ENCODE results near the gene SFN.
"Not testable (repeated sequence)": the region's sequence is repeated elsewhere in the genome, so short reads cannot be mapped to it uniquely, and the experiment has no call there.

SFN gene

DNA sequence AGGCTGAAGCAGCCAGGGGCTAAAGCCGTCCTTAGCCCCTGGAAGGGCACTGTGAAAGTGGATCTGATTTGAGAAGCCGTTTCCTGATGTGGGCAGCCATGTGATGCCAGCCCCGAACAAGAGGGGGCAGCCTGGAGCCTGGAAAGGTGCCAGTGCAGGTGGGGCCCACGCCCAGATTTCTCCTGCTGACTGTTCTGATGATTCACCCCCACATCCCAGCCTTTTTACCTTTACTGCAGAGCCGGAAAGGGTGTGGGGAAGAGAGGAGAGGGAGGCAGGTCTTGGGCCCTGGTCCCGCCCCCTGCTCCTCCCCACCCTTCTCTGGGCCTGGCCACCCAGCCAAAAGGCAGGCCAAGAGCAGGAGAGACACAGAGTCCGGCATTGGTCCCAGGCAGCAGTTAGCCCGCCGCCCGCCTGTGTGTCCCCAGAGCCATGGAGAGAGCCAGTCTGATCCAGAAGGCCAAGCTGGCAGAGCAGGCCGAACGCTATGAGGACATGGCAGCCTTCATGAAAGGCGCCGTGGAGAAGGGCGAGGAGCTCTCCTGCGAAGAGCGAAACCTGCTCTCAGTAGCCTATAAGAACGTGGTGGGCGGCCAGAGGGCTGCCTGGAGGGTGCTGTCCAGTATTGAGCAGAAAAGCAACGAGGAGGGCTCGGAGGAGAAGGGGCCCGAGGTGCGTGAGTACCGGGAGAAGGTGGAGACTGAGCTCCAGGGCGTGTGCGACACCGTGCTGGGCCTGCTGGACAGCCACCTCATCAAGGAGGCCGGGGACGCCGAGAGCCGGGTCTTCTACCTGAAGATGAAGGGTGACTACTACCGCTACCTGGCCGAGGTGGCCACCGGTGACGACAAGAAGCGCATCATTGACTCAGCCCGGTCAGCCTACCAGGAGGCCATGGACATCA lies at the start of gene SFN:
Gene SFN (plus strand): TSS at position 369 of the 904 bp plus-strand sequence. CDS start 64 bp downstream, at position 433.
- DNase-seq (ENCODE audit: low read depth in 2 of 2) = no peak

DNA sequence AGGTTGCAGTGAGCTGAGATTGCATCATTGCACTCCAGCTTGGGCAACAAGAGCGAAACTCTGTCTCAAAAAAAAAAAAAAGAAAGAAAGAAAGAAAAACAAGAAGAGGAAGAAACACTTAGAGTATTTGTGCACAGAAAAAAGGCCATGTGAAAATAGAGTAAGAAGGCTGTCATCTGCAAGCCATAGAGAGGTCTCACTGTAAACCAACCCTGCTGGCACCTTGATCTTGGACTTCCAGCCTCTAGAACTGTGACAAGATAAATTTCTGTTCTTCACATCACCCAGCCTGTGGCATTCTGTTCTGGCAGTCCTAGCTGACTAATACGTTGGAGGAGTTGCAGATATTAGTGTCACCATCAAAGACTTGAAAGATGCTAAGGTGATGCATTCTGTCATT lies 48.6 kb upstream of the SFN start:
- no peak for DNase-seq (ENCODE audit: low read depth in 2 of 2)

DNA sequence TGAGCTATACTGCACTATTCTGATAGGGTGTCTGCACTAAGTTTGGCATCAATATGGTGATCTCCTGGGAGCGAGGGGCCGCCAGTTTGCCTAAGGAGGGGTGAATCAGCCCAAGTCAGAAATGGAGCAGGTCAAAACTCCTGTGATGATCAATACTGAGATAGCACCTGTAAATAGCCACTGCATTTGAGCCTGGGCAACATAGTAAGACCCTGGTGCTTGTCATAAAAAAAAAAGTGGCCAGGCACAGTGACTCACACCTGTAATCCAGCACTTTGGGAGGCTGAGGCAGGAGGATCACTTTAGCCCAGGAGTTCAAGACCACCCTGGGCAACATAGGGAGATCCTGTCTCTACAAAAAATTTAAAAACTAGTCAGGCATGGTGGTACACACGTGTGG lies 48.1 kb upstream of the SFN start:
- DNase-seq (ENCODE audit: low read depth in 2 of 2) = no peak

DNA sequence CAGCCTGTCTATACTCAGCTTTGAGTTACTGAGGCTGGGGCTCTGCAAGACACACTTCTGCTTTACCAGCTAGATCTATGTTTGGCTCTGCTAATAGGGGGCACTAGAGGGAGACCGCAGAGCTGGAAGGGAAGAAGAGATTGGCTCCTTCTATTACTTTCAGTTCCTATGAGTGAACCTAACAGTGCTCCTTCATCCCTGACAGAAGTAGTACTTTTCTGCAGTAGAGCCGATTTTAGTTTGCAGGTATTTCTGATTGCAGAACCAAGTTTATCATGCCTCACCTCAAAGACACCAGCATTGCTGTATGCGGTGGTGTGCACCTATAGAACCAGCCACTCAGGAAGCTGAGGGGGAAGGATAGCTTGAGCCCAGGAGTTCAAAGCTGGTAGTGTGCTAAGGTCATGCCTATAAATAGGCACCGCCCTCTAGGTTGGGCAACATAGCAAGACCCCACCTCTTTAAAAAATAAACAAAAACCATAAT lies 42.1 kb upstream of the SFN start:
- no peak for DNase-seq (ENCODE audit: low read depth in 2 of 2)

DNA sequence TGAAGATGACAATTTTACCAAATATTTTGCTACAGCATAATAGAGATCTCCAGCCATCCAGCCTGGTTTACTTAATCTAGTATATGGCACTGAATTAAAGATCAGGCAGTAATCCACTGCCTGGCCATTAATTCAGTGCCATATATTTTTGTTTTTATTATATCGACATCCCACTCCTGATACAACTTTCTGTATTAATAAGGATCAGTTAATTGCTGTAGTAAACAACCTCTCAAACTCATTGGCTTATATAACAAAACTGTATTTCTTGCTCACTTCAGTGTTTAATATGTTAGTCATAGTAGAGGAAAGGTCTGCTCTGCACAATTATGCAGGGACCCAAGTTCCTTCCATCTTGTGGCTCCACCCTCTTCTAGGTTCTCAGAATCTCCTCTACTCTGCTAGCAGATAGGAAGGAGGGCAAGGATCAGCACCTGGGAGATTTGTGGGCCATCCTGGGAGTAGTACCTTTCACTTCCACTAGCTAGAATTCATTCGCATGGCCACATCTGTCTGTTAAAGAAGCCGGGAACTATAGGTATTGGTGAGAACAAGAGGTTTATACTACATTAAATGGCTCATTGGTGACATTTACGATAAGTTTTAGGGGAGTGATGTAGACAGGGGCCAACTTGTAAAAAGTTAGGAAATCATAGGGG lies 40.1 kb upstream of the SFN start:
- no peak for DNase-seq (ENCODE audit: low read depth in 2 of 2)

DNA sequence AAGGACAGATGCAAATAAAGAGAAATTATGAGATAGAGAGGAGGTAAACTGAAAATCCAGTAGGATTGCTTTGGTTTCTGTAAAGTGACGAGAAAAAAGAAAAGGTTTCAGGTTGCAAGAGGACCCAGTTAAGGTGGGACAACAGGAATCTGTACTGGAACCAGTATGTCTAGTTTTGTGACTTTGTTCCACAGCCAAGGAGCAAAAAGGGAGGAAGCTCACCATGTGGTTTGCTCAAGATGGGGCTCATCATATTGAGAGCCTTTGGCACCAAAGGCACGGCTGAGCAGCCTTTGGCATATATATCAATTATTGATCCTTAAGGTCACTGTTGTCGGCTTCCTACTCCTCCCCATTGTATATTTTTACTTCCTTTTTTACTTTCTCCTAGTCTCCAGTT lies 38.2 kb upstream of the SFN start:
- no peak for DNase-seq (ENCODE audit: low read depth in 2 of 2)

DNA sequence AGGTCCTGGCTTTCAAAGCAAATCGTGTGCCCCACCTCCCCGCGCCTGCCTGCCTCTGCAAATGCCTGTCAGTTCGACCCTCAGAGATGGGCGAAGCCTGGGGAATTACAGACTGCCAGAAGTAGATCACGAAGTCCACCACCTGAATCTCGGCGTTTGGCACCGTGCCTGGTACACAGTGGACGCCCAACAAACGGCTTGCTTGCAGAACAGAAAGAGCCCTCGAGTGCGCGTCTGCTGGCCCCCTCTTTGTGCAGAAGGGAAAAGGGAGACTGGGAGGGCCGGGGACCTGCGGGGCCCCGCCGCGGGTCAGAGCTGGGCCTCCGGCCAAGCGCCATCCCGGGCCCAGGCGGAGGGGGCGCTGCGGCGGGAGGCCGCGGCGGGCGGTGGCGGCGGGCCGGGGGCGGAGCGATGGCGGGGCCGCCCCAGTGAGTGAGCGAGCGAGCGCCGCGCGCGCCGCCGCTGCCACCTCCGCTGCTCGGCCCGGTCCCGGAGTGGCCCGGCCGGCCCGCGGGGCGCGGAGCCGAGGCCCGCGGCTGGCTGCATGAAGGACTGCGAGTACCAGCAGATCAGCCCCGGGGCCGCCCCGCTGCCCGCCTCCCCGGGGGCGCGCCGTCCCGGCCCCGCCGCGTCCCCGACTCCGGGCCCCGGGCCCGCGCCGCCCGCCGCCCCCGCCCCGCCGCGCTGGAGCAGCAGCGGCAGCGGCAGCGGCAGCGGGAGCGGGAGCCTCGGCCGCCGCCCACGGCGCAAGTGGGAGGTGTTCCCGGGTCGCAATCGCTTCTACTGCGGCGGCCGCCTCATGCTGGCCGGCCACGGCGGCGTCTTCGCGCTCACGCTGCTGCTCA lies 36.5 kb upstream of the SFN start, which contains the start of gene ZDHHC18:
Gene ZDHHC18 (plus strand): TSS at position 428 of the 845 bp plus-strand sequence. CDS start 117 bp downstream, at position 545.
- DNase-seq (ENCODE audit: low read depth in 2 of 2) = peak; percentile 42 to 48

DNA sequence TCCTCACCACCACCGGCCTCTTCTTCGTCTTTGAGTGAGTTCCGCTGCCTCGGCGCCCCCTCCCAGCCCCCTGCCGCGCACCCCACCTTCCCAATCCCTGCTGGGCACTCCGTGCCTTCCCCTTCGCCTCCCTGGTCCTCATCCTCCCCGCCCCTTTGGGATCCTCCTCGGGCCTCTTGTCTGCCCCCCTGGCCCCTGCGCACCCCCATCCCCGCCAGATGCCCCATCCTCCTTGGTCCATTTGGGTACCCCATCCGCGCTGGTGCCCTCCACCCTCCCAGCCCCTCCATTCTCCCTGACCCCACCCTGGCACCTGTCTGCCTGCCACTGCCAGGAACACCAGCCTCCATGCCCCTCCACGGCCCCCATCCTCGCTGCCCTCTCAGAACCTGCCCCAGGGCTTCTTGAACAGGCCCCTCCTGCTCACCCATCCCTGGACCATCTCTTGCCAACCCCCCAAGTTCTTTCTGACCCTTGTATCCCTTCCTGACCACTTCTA lies 35.8 kb upstream of the SFN start:
- no peak for DNase-seq (ENCODE audit: low read depth in 2 of 2)

DNA sequence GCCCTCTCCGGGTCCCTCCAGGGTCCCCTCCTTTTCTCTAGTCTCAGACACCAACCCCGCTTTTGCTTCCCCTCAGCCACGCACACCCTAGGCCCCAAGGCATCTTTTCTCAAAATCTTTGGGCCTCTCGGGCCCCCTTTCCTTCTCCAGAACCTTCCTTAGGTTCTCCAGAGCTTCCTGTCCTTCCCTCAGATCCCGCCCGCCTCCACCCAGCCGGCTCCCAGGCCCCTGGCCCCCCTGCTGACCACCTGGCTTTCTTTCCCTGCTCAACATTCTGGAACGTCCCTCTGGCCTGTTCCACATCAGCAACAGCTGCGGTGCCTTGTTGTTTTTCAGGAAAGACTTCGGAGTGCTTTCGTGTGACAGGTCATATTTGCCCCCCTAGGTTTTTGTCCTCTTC lies 35.3 kb upstream of the SFN start:
- no peak for DNase-seq (ENCODE audit: low read depth in 2 of 2)

DNA sequence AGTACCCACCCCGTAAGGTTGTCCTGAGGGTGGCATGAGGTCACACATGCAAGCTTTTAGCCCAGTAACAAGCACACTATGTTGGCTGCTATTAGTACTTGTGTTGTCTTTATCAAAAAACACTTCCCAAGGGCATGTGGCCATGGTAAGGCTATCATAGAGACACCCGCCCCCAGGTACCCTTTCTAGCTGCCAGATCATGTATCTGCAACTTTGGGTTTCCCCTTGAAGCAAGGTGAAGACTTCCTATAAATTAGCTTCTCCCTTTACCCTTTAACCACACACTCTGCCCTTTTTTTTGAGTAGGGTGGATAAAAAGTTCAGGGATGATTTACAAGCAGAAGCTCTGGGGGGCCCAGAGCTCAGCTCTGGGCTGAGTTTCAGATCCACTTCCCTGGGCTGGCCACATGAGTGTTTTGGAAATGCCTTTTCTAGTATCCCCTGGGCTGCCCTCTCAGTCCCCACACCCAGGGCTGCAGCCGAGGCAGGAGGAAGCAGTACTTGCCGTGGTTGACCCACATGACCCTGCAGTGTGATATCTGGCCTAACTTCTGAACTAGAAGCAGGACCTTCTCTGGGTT lies 34.4 kb upstream of the SFN start:
- DNase-seq (ENCODE audit: low read depth in 2 of 2) = no peak

DNA sequence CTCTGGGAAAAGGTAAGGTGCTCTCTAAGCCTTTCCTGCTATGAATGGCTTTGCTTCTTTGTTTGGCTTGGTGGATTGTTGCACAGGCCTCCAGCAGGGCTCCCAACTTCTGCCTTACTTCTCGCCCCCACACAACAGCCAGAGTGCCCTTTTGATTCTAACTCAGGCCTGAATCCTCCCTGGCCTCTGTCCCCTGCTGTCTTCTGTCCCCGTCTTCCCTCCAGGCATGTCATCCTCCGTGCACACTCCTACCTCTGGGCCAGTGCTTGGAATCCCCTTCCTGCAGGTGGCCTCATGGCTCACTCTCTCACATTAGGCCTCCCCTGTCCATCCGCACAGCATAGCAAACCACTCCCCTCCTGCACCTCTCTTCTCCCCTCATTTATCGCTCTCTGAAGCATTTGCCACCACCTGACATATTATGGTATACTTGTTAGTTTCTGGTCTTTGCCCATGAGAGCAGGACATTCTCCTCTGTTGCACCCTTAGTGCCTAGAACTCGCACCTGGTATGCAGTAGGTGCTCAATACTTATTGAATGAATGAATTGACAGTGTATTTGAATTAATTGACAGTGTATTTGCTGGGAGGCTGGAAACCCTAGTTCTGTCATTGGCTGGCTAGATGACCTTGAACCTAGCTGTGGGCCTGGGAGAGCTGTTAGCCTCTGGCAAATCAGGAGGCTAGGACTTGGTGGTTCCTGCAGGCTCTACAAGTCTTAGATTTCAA lies 33.6 kb upstream of the SFN start:
- DNase-seq (ENCODE audit: low read depth in 2 of 2) = no peak

DNA sequence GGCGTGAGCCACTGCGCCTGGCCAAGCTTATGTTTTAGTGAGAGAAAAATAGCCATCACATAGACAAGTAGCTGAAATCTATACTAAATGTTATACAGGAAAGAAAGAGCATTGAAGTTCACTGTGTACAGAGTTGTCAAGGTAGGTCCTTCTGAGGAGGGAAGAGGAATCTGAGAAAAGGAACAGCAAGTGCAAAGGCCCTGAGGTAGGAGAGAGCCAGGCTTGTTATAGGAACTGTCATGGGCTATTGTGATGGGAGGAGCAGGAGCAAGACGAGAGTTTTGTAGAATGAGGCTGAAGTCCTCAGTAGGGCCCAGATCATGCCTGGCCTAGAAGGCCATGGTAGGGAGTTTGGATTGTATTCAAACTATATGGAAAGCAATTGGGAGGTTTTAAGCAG lies 31.9 kb upstream of the SFN start:
- no peak for DNase-seq (ENCODE audit: low read depth in 2 of 2)

DNA sequence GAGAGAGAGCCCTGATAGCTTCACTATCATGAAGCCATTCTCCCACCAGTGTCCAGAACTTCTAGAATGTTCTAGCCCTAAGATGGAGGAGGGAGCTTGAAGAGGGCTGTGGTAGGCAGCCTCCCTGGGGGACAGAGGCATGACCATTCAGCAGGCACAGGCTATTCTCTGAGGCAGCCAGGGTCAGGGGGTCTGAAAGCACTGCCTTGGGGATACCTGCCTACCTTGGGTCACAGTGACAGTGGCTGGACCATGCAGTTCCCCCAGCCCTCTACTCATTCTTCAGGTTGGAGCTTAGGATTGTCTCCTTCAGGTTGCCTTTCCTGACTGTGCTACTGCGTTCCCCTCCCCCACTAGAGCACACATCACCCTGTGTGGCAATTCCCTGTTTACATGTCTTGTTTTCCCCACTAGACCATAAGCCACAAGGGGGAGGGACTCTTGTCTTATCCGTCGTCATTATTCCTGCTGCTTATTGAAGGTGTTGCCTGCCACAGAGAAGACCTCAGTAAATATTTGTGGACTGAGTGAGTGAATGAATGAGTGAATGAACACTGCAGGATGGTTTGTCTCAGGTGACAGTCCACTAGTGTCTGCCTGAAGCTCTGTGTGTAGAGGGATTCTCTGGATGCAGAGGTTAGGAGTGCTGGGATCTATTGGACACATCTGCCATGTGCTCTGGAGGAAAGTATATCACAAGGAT lies 31.3 kb upstream of the SFN start:
- no peak for DNase-seq (ENCODE audit: low read depth in 2 of 2)

DNA sequence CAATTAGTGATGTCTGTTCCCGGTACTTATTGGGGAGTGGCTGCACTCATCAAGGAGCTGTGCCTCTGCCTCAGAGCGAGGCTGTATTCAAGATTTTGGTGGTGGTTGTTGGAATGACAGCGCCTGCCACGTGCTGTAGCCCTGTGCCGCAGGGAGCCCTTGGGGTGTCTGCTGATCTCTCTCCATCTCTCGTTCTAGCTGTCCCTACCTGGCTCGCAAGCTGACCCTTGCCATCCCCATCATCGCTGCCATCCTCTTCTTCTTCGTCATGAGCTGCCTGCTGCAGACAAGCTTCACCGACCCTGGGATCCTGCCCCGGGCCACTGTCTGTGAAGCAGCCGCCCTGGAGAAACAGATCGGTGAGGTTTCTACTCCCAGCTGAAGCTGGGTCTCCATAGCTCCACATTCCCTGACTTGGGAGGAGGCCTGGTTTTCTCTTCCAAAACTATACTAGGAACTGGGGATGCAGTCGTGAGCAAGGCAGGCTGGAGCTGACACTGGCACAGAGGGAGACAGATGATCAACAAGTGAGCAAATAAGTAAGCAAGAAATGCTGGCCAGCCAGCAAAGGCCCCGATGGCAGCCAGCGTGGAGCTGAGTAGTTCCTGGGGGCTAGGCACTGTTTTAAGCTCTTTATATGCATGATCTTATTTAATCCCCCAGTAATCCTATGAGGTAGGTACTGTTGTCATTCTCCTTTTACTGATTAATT lies 30.5 kb upstream of the SFN start:
- DNase-seq (ENCODE audit: low read depth in 2 of 2) = no peak

DNA sequence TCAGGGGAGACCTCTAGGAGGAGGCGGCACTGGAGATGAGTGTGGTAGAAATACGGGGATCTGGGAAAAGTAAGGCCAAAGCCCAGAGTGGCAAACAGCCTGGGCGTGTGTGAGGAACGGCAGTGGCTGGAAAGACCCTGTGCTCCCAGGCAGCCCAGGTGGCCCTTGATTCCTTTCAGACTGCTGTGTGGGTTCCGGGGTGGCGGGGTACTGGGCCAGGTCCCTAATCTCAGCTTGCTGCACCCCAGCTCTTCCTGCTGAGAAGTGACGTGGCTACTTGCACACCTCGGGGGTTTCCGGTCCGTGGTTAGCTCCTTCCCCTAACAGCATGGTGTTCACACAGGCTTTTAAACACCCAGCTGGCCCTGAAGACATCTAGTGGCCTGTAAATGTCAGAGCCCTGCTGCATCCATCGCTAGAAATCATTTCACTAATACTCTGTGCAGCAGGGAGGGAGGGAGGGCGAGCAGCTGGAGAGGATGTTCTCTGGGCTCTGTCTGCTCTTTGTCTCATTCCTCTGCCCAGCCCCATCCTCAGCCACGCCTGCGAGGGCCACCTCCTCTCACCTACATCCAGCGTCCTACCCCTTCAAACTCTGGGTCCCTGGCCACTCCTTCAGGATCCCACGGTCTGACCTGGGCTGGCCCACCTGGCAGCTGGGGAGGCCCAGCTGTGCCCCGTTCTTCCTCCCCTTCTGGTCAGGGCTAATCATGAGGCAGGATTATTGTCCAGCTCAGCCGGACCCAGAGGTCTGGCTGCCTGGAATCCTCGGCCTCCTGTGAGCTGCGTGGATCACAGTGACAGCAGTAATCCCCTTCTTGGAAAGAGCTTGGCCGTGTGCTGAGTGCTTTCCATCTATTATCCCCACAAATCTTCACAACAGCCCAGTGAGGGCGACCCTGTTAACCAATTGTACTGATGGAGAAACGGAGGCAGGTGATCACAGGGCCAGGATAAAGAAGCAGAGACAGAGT lies 29.2 kb upstream of the SFN start:
- peak; percentile 74 to 84 for DNase-seq (ENCODE audit: low read depth in 2 of 2)

DNA sequence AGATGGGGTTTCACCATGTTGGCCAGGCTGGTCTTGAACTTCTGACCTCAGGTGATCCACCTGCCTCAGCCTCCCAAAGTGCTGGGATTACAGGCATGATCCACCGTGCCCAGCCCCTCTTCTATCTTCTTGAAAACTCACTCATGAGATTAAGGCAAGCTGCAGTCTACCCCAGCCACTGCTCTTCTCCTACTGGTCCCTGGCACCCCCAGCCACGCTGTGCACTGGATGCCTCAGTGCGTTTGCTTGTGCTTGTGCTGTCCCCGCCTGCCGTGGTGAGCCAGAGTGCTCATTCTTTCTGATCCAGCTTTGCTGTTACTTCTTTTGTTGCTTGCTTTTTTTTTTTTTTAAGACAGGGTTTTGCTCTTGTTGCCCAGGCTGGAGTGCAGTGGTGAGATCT lies 25.3 kb upstream of the SFN start:
- DNase-seq (ENCODE audit: low read depth in 2 of 2) = not testable (repeated sequence)

DNA sequence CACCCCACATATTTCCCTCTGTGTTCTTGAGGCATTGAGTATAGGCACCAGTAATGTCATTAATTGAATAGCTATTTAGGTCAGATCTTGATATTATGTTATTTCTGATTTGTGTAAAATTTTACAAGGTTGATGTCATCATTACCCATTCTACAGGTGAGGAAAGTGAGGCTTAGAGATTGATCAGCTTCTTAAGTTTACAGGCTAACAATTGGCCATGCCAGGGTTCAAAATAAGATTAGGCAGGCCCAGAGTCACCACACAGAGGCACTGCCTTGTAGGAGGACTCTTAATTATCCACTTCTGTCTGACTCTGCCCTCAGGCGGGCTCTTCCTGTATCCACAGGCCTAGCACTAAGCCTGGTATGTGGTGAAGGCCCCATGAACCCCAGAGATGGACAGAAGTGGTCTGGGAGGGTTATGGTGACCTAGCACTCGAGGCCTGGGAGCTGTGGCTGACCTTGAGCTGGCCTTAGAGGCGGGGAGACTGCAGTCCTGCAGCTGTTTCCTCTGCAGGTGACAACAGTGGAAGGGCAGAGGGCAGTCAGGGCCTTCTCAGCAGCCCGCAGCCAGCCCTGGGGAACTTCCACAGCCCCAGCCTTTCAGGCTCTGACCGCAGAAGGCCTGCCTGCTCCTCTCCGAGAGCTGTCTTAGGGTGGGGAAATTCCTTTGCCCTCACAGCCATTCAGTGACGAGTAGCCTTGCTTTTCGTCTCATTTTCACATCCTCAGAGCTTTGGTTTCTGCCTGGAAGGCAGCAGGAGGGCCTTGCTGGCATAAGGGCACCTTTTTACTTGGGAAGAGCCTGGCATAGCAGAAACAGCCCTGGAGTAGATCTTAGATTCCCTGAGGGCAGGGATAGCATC lies 24.2 kb upstream of the SFN start:
- DNase-seq (ENCODE audit: low read depth in 2 of 2) = no peak

Measured in stimulated activated CD8-positive, alpha-beta memory T cell treated with anti-CD3 and anti-CD28 coated beads, Interleukin-2, amount 100 ng/mL, for 1 hour (primary cell).